GM12872 (cell line): ENCODE results near the gene FLRT2.

Source experiments
- CTCF ChIP-seq: IDR thresholded peaks from 3 replicates; pipeline ENCODE4 v1.5.1; 2011; ENCODE audit warnings: low read depth, mild to moderate bottlenecking, low read length, moderate library complexity; ENCODE audit not compliant: insufficient read depth

The FLRT2 gene

GRCh38 chr14:85535991-85536832 lies 6.3 kb downstream of the FLRT2 start:
- TF ChIP-seq CTCF: no peak

GRCh38 chr14:85536833-85537190 lies 6.9 kb downstream of the FLRT2 start:
- TF ChIP-seq CTCF: no peak

GRCh38 chr14:85537526-85537925 lies 7.6 kb downstream of the FLRT2 start:
- TF ChIP-seq CTCF: no peak

GRCh38 chr14:85538636-85539035 lies 8.7 kb downstream of the FLRT2 start:
- no peak for TF ChIP-seq CTCF

DNA sequence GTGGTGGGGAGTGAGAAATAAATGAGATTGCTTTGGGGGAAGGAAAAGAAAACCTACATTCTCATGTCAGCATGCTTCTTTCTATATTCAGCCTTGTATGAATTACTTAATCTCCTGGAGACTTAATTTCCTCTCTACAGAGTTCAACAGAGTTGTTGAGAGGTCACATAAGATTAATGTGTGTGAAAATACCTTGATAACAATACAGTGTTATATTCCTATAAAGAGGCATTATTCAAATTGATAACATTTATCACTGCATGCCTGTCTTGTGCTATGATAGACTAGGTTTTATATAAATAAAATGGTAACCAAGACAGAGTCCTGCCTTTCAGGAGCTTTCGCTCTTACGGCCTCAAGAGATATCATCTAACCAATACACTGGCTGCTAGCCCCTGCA lies 9.6 kb downstream of the FLRT2 start:
- no peak for TF ChIP-seq CTCF

DNA sequence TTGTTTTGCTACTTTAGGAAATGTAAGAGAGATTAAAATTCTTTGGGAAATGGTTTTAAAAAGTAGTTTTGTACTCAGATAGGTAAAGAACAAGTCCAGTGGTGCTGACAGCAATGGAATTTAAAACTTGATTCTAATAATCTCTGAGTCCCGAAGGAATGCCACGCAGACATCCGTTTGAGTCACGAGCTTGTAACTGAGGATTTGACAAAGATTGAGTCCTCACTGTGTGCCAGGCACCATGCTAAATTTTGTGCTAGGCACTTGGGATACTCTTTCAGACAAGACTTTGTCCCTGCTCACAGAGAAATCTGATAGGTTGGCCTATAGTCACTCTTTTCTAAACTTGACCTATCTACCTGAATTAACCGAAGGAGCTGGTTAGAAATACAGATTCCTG lies 12.7 kb downstream of the FLRT2 start:
- no peak for TF ChIP-seq CTCF

GRCh38 chr14:85545738-85546137 lies 15.8 kb downstream of the FLRT2 start:
- no peak for TF ChIP-seq CTCF

DNA sequence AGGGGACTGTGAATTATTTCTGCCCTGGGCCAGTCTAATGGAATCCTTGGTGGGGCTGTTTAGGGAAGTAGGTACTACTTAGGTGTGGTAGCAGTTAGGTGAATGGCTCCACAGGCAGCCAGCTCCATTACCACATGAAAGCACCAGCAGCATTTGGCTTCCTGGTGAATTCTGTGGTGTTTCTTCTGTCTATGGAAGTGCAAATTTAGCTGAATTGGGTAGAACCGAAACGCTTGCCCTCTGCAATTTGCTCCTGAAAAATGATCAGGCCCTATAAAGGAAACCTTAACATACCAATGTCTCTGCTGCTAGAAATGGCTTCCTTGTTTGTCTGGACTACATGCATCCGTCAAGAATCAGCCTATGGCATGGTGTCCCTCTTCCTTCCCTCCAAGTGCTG lies 16.4 kb downstream of the FLRT2 start:
- TF ChIP-seq CTCF: no peak
